GM18517 (cell line): ENCODE data around the gene KCNQ1.

Experiments
- ATAC-seq: cut with Tn5 transposase; IDR thresholded peaks from one replicate; pipeline ENCODE4 v1.9.1; 2021; ENCODE audit warnings: mild to moderate bottlenecking, moderate library complexity; ENCODE audit not compliant: unreplicated experiment

The KCNQ1 gene

DNA sequence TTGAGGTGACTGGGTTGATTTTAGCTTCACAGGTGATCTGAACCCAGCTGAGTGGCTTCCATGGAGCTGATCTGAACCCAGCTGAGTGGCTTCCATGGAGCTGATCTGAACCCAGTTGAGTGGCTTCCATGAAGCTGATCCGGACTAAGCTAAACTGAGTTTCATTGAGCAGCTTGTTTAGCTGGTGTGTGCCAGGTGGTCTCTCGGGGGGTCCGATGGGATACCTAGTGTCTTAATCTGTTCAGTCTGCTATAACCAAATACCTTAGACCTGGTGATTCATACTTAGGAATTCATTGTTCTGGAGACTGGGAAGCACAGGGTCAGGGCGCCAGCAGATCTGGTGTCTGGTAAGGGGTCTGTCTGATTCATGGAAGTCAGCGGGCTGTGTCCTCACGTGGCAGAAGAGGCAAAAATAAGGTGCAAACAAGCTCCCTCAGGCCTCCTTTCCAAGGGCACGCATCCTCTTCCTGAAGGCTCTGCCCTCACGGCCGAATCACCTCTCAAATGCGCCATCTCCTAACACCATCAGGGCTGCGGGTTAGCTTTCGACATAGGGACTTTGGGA, 307.5 kb downstream of the KCNQ1 start:
- ATAC-seq = no peak

GRCh38 chr11:2752923-2753322, 308.1 kb downstream of the KCNQ1 start:
- ATAC-seq = no peak

GRCh38 chr11:2754008-2754407, 309.2 kb downstream of the KCNQ1 start:
- no peak for ATAC-seq

- no peak for ATAC-seq
Observed at GRCh38 chr11:2755071-2755470, 310.3 kb downstream of the KCNQ1 start.

DNA sequence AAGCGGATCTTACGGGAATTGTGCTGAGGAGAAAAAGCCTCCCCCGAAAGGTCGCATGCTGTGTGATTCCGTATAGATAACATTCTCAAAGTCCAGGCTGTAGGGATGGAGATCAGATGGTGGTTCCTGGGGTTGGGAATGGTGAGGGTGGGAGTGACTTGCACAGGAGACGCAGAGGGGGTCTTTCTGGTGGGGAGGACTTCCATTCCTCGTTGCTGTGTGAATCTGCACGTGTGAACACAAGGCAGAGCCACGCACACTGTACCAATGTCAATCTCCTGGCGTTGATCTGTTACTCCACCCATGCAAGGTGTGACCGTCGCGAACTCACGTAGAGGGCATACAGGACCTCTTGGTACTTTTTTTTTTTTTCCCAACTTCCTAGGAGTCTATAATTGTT, 313.9 kb downstream of the KCNQ1 start:
- no peak for ATAC-seq

- ATAC-seq = no peak
Observed at GRCh38 chr11:2759228-2760195, 314.7 kb downstream of the KCNQ1 start.

- ATAC-seq = no peak
Observed at GRCh38 chr11:2760196-2760871, 315.5 kb downstream of the KCNQ1 start.

DNA sequence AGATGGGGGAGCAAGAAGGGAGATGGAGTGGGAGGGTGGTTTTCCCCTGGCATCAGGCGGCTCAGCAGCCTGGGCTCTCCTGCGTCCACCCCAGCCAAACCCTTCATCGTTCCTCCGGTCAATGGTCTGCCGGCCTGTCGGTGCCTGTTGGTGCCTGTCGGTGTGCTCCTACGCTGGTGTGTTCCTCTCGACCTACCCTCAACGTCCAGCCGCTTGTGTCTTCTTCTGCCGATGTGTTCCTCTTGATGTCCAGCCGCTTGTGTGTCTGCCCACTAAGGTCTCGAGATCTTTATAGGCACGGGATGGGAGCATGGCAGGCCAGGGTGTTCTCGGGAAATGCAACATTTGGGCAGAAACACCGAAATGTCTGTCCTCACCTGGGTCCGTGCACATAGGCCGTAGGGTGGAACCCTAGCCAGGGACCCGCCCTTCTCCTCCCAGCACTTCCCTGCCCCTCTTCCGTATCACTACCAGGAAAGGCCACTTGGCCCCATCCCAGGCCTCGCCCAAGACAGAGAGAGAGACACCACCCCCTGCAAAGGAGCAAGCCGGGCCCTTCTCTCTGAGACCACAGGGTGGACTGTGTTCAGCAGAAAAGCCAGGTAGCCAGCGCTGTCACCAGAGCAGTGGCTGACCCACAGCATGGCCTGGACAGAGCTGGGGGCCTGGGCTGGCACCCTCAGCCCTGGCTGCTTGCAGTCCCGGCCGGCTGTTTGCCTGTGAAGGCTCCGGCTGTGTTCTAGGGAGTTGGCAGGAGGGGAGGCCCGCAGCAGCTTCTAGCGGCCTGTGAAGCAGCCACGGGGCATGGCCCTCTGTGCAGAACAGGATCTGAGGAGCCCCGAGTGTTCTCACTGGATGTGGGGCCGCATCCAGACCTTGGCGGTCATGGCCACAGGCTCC, 316.6 kb downstream of the KCNQ1 start:
- ATAC-seq = no peak

DNA sequence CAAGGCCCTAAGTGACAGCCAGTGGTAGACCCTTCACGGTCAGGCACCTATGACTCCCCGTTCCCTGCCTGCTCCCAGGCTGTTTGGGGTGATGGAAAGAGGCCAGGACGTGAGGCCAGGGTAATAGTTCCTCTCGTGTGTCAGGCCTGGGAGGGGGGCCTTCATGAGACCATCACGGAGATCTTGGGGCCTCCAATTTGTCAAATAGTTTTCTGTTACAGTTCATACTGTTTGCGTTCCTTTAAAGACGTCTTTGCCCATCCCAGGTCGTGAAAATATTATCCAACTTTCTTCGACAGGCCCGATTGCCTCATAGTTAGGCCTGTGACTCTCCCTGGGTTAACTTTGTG, 317.2 kb downstream of the KCNQ1 start:
- no peak for ATAC-seq

DNA sequence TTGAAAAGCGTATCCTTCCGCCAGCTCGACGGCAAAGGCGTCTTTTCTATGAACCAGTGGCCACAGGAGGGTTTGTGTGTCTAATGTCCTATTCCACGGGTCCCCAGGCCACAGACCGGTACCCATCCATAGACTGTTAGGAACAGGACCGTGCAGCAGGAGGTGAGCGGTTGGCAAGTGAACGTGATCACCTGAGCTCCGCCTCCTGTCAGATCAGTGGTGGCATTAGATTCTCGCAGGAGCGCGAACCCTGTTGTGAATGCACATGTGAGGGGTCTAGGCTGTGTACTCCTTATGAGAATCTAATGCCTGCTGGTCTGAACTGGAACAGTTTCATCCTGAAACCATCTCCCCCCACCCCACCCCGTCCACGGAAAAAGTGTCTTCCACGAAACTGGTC, 317.6 kb downstream of the KCNQ1 start:
- no peak for ATAC-seq

DNA sequence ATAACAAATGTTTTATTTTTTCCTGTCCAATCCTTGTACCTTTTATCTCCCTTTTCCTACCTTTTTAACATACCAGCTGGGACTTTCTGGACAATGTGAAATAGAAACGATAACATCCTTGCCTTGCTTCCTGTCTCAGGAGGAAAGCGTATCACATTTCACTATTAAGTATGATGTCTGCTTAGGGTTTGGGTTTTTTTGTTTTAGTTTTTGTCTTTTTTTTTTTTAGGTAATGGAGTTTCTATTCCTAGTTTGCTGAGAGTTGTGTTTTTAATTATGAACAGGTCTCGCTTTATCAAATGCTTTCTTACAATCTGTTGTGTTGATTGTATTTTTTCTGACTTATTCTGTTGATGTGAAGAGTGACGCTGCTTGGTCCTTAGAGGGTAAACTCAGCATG, 319.2 kb downstream of the KCNQ1 start:
- ATAC-seq = no peak

DNA sequence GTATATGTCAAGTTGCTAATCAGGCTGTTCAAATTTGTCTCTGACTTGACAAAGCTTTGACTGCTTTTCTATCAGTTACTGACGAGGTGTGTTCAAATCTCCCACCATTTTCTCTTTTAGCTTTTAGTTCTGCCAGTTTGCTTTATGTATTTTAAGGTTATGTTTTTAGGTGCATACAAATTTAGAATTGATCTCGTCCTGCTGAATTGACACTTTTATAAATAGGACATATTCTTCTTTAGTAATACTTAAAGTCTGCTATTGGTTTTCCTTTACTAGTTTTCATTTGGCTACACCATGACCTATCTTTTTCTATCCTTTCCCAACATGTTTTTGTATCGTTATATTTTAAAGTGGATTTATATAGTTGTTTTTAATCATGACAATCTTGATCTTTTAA, 320.7 kb downstream of the KCNQ1 start:
- no peak for ATAC-seq

DNA sequence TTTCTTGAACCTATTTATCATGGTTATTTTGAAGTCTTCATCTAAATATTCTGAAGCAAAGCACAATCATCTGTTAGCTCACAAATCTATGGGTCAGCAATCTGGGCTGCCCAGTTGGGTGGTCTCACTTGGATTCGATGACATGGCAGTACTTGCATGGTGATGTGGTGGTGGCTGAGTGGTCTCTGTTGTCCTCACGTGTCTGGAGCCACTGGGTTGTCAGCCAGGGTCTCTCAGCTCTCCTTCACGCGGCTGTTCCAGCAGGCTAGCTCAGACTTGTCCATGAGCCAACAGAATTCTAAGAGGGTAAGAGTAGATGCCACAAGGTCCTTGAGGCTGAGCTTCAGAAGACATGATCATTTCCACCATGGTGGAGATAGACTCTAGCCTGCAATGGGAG, 321.4 kb downstream of the KCNQ1 start:
- no peak for ATAC-seq

DNA sequence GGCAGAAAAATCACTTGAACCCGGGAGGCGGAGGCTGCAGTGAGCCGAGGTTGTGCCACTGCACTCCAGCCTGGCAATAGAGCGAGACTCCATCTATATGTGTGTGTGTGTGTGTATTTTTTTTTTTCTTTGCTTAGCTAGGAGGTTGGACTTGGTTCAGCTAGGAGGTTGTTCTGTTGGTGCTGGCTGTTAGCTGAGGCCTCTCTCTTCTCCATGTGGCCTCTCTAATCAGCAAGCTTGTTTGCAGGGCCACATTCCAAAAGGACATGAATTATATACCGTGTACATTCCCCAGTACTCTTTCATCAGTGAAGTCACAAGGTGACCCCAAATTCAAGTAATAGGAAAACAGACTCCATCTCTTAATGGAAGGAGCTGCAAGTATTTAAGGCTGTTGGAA, 322.3 kb downstream of the KCNQ1 start:
- no peak for ATAC-seq

- ATAC-seq = no peak
Observed at GRCh38 chr11:2767801-2768200, 323.0 kb downstream of the KCNQ1 start.

DNA sequence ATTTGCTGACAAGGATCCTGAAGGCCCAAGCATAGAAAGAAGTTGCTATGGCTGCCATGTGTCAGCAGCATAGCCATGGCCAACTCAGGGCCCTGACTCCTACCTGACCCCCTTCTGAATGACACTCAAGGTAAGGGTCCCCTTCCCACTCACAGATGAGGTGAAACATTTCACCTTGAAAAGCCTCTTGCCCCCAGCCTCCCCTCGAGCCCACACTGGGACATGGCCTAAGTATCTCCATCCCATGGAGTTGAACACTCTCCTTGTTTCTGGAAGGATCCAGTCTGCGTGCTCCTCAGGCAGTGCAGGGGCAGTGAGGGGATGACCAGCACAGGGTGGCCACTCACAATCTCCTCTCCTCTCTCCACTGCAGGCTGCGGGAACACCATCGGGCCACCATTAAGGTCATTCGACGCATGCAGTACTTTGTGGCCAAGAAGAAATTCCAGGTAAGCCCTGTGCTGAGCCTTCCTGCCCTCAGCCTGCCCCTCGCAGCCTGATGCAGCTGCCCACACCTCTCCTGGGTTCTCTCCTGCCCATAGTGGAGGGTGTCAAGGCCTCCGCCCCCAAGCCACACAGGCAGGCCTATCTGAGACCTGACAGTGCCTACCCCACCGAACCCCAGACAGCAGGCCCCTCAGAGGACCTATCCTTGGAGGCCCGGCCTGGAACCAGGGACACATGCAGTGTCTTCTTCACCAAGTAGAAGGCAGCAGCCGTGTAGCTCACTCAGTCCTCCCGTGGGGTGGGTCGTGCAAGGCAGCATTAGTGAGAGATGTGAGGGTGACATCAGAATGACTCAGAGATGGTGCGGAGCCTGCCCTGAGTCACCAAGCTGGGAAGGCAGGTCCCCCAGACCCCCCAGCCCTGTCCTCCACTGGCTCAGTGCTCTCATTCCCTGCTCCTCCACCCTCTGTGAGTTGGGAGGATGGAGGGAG, 323.9 kb downstream of the KCNQ1 start:
- no peak for ATAC-seq

DNA sequence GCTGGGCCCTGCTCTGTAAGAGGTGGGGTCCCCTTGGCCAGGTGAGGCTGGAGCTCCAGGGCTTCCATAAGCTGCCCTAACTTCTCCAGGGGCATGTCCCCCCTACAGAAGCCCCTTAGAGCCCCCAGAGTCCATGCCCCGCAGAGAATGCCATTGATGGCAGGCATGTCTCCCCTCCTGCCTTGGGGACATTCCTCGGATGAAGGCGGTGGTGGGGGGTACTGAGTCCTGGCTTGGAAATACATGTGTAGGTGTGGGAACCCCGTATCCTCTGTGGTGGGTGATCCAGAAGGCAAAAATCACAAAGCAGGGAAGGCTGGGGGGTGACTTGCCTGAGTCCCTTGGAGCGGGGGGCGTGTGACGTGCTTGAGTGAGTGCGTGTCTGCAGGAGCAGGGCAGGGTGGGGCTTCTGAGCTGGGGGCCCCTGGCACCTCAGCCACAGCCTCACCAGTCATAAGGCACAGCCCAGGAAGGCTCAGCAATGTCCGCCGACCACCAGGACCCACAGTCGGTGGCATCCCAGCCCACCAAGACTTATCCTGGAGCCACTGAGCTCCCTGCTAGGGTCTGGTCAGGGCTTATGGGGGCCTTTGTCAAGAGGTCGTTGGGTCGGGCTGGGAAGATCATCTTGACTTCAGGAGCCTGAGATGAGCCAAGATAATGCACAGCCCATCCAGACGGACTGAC, 324.7 kb downstream of the KCNQ1 start:
- ATAC-seq = no peak

DNA sequence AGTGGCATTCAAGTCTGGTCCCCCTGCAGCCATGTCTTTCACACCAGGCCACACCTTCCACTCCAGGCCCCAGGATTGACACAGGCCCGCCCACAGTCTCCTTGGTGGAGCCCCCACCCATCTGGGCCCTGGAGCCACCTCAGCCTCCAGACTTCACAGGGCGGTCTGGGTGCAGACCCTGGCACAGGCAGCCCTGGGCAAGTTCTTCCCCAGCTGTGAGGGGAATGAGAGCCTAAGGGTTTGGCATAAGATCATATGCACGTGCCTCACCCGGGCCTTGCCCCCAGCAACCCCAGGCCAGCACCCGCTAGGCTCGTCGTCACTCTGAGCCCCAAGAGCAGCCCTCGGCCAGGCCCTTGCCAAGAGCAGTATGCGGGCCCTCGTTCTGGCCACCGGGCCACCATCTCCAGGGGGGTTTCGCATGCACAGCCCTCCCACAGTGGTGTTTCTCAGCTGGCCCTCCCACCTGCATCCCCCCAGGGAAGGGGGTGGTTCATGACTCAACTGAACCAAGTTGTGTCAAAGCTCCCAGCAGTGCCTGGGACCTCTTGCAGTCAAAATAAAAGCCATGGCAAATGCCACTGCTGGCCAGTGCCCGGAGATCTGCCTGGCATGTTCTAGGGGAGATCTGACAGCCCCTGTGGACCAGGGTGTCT, 325.4 kb downstream of the KCNQ1 start:
- ATAC-seq = no peak
